ENCODE results near the gene OR1J4. TPM values are rescaled to one million over a fixed set of nuclear protein-coding genes. Genes with fewer than 3 reads are reported as not detected.

The OR1J4 gene, protein sequence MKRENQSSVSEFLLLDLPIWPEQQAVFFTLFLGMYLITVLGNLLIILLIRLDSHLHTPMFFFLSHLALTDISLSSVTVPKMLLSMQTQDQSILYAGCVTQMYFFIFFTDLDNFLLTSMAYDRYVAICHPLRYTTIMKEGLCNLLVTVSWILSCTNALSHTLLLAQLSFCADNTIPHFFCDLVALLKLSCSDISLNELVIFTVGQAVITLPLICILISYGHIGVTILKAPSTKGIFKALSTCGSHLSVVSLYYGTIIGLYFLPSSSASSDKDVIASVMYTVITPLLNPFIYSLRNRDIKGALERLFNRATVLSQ
- not detected in 3 replicates for polyA plus RNA-seq
- not detected for polyA plus RNA-seq (2011; ENCODE audit: low read depth)
- polyA plus RNA-seq (2011; cell fraction: cytosol; rRNA removed): not detected in 2 replicates
- not detected in 2 replicates for polyA plus RNA-seq (2011; cell fraction: nucleus; rRNA removed)
- not detected in 2 replicates for polyA plus RNA-seq (2012; ENCODE audit: low replicate concordance)
- not detected in 3 replicates for polyA minus RNA-seq
- not detected for polyA minus RNA-seq (2011; cell fraction: cytosol; rRNA and poly(A)+ RNA removed)
- polyA minus RNA-seq (2011; cell fraction: nucleus; rRNA and poly(A)+ RNA removed): not detected in 2 replicates

DNA sequence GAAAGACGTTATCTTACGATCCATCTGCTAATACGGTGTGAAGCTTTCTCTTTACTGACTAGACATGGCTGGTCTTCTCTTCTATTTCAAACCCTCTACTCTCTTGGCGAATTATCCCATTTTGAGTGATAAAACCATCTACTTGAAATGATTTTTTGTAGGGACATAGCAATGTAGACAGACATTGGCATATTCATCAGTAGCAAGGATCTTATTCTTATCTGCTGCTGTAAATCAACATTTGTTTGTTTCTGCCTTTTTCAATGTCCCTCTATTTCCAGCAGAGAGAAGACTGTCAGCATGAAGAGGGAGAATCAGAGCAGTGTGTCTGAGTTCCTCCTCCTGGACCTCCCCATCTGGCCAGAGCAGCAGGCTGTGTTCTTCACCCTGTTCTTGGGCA is at the start of gene OR1J4:
Gene OR1J4 (plus strand): TSS at position 301 of the 400 bp plus-strand sequence. CDS start 0 bp downstream, at position 301.
- Histone ChIP-seq H4K20me1 (ENCODE audit: control insufficient read depth, extremely low read depth, insufficient read depth, low read length) (no peaks in the 10 kb centered on the region), H3K36me3 (ENCODE audit: control insufficient read depth in 2 of 2, extremely low read depth in 1 of 2, insufficient read depth in 2 of 2, low read length in 2 of 2) (no peaks in the 10 kb centered on the region), H3K9ac (ENCODE audit: control insufficient read depth, extremely low read depth, insufficient read depth, low read length) (no peak within 1 kb of the TSS), H3K27me3 (ENCODE audit: control insufficient read depth, extremely low read depth, insufficient read depth, low read length) (no peaks in the 10 kb centered on the region), H3K4me2 (ENCODE audit: control insufficient read depth, extremely low read depth, insufficient read depth, low read depth, low read length) (no peak within 1 kb of the TSS), H3K27ac (ENCODE audit: control insufficient read depth, insufficient read depth, low read length) (no peak within 1 kb of the TSS), H3K4me1 (ENCODE audit: control insufficient read depth, extremely low read depth, insufficient read depth, low read length) (no peaks in the 10 kb centered on the region), H3K9me3 (ENCODE audit: control insufficient read depth, low read depth, low read length) (no peaks in the 10 kb centered on the region), H3K4me3 (ENCODE audit: control insufficient read depth in 2 of 3, extremely low read depth in 1 of 3, insufficient read depth in 2 of 3, low read depth in 1 of 3, low read length in 3 of 3) (no peak within 1 kb of the TSS), H3K9me1 (ENCODE audit: control insufficient read depth, extremely low read depth, insufficient read depth, low read length) (no peaks in the 10 kb centered on the region), H2AFZ (ENCODE audit: control insufficient read depth, low read length) (no peak within 1 kb of the TSS), H3K79me2 (ENCODE audit: control insufficient read depth, insufficient read depth, low read length) (no peaks in the 10 kb centered on the region)
- dilution Hi-C loops (cut with MboI; ENCODE audit: extremely low pct_ligation_motif_present, low sequenced_read_pairs): loop anchor here (25.0 kb wide), 1 partner anchor 218 kb away; the partner anchor contains the start of gene OR1L6
- DNase-seq (ENCODE audit: low read depth, low spot score): no peak
- FAIRE-seq: no peak
- TF ChIP-seq, protein P1, sequence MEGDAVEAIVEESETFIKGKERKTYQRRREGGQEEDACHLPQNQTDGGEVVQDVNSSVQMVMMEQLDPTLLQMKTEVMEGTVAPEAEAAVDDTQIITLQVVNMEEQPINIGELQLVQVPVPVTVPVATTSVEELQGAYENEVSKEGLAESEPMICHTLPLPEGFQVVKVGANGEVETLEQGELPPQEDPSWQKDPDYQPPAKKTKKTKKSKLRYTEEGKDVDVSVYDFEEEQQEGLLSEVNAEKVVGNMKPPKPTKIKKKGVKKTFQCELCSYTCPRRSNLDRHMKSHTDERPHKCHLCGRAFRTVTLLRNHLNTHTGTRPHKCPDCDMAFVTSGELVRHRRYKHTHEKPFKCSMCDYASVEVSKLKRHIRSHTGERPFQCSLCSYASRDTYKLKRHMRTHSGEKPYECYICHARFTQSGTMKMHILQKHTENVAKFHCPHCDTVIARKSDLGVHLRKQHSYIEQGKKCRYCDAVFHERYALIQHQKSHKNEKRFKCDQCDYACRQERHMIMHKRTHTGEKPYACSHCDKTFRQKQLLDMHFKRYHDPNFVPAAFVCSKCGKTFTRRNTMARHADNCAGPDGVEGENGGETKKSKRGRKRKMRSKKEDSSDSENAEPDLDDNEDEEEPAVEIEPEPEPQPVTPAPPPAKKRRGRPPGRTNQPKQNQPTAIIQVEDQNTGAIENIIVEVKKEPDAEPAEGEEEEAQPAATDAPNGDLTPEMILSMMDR (optimal IDR thresholded peaks at IDR 0.05 in 1 of 3, IDR thresholded peaks at IDR 0.05 in 1 of 3, conservative IDR thresholded peaks at IDR 0.05 in 1 of 3; ENCODE audit: extremely low read depth in 1 of 3, insufficient read depth in 2 of 3, low read length in 3 of 3): no peak
- no peak for TF ChIP-seq EZH2 (IDR thresholded peaks at IDR 0.05; ENCODE audit: low read length)

DNA sequence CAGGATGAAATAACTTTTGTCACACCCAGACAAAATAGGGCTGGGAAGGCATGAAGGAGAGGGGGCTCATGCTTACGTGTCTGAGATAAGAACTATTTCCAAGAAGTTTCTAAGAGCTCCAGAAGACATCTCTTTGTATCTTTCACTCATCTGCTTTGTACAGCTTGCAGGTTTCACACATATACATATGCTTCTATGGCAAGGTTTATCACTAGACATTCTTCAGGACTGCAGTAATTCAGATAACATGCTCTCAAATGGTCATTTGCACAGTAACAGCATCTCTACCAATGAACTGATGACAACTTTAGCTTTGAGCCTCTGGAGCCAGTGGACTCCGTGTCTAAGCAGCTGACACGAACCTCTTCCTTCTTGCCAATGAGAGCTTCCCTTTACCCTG is 44.4 kb upstream of the OR1J4 start:
- Histone ChIP-seq H3K36me3 (ENCODE audit: control insufficient read depth in 2 of 2, extremely low read depth in 1 of 2, insufficient read depth in 2 of 2, low read length in 2 of 2) (no peaks in the 10 kb centered on the region), H3K27me3 (ENCODE audit: control insufficient read depth, extremely low read depth, insufficient read depth, low read length) (peaks cover 2% of the 10 kb centered on the region), H3K79me2 (ENCODE audit: control insufficient read depth, insufficient read depth, low read length) (no peaks in the 10 kb centered on the region), H3K4me2 (ENCODE audit: control insufficient read depth, extremely low read depth, insufficient read depth, low read depth, low read length) (no peak overlapping the region), H3K9me1 (ENCODE audit: control insufficient read depth, extremely low read depth, insufficient read depth, low read length) (no peaks in the 10 kb centered on the region), H3K9me3 (ENCODE audit: control insufficient read depth, low read depth, low read length) (no peaks in the 10 kb centered on the region), H2AFZ (ENCODE audit: control insufficient read depth, low read length) (no peak overlapping the region), H4K20me1 (ENCODE audit: control insufficient read depth, extremely low read depth, insufficient read depth, low read length) (no peaks in the 10 kb centered on the region), H3K4me1 (ENCODE audit: control insufficient read depth, extremely low read depth, insufficient read depth, low read length) (no peaks in the 10 kb centered on the region), H3K4me3 (ENCODE audit: control insufficient read depth in 2 of 3, extremely low read depth in 1 of 3, insufficient read depth in 2 of 3, low read depth in 1 of 3, low read length in 3 of 3) (no peak overlapping the region), H3K27ac (ENCODE audit: control insufficient read depth, insufficient read depth, low read length) (no peak overlapping the region), H3K9ac (ENCODE audit: control insufficient read depth, extremely low read depth, insufficient read depth, low read length) (no peak overlapping the region)
- DNase-seq (ENCODE audit: low read depth, low spot score) (no peak), FAIRE-seq (no peak)
- dilution Hi-C loops (cut with MboI; ENCODE audit: extremely low pct_ligation_motif_present, low sequenced_read_pairs): loop anchor here (25.0 kb wide), 1 partner anchor 338 kb away; the partner anchor contains the start of gene OR1K1
- no peak for TF ChIP-seq EZH2 (IDR thresholded peaks at IDR 0.05; ENCODE audit: low read length)
- TF ChIP-seq, protein P1 (optimal IDR thresholded peaks at IDR 0.05 in 1 of 3, IDR thresholded peaks at IDR 0.05 in 1 of 3, conservative IDR thresholded peaks at IDR 0.05 in 1 of 3; ENCODE audit: extremely low read depth in 1 of 3, insufficient read depth in 2 of 3, low read length in 3 of 3): no peak

Data from keratinocyte (primary cell).